Caco-2 (cell line): ENCODE data around the gene ERBB4. TPM values are rescaled to one million over a fixed set of nuclear protein-coding genes. Genes with fewer than 3 reads are reported as not detected.

Experiments
- BruUV-seq: library from RNA; stranded (reverse); fragments of 400-500 nt; replicated peaks from 2 replicates; lab custom pipeline; 2021; lab: Mats Ljungman, UMichigan
- CTCF ChIA-PET: fragments of 300-600 bp; sonication (Branson Sonifier 250); formaldehyde crosslinking; loops from one replicate; lab custom pipeline; 2022; ENCODE audit warnings: antibody characterized with exemption; lab: Charles Lee
- POLR2A ChIA-PET: fragments of 300-600 bp; sonication (Branson Sonifier 250); formaldehyde crosslinking; loops from one replicate; lab custom pipeline; 2022; ENCODE audit warnings: antibody characterized with exemption; lab: Charles Lee
- DNase-seq, 2 experiments: peaks; one replicate each; pipeline versions ENCODE4 v3.0.0 to v3.0.0-alpha.2; 2020 to 2022
- H3K27me3 ChIP-seq: replicated peaks from 2 replicates; pipeline ENCODE4 v1.6.0; 2011; ENCODE audit warnings: low read length; ENCODE audit not compliant: control insufficient read depth, insufficient read depth
- H3K36me3 ChIP-seq: 2 replicates; pipeline ENCODE4 v1.5.1; 2011; ENCODE audit warnings: low read length; ENCODE audit not compliant: control insufficient read depth, insufficient read depth
- H3K4me1 ChIP-seq: fragments of 250-450 bp; sonication (Bioruptor Pico); 2 replicates; pipeline ENCODE4 v1.5.1; 2020; ENCODE audit warnings: mild to moderate bottlenecking
- H3K4me3 ChIP-seq: 2 replicates; pipeline ENCODE4 v1.5.1; 2011; ENCODE audit warnings: low read depth, mild to moderate bottlenecking, control low read depth, low read length
- H3K9me3 ChIP-seq: fragments of 250-450 bp; sonication (Bioruptor Pico); 2 replicates; pipeline ENCODE4 v1.5.1; 2020; ENCODE audit warnings: mild to moderate bottlenecking, moderate library complexity
- H3K27ac Mint-ChIP-seq: one replicate; pipeline ENCODE4 v1.8.0; 2022; ENCODE audit warnings: mixed read lengths; ENCODE audit not compliant: unreplicated experiment
- H3K27me3 Mint-ChIP-seq: one replicate; pipeline ENCODE4 v1.8.0; 2022; ENCODE audit warnings: mixed read lengths; ENCODE audit not compliant: insufficient read depth, unreplicated experiment
- H3K36me3 Mint-ChIP-seq: one replicate; pipeline ENCODE4 v1.8.0; 2022; ENCODE audit warnings: mild to moderate bottlenecking, mixed read lengths; ENCODE audit not compliant: insufficient read depth, unreplicated experiment
- H3K4me1 Mint-ChIP-seq: one replicate; pipeline ENCODE4 v1.8.0; 2022; ENCODE audit warnings: low read depth, mixed read lengths; ENCODE audit not compliant: unreplicated experiment
- H3K4me3 Mint-ChIP-seq: one replicate; pipeline ENCODE4 v1.8.0; 2022; ENCODE audit warnings: mild to moderate bottlenecking, moderate library complexity, mixed read lengths; ENCODE audit not compliant: unreplicated experiment
- H3K9me3 Mint-ChIP-seq: one replicate; pipeline ENCODE4 v1.8.0; 2022; ENCODE audit warnings: mixed read lengths; ENCODE audit not compliant: unreplicated experiment
- intact Hi-C: fragments of 100-400 bp; cut with micrococcal nuclease; formaldehyde crosslinking; loops from one replicate; pipeline ENCODE4 v1.10.0; 2022; ENCODE audit not compliant: unreplicated experiment
- total RNA-seq: library from RNA; stranded (reverse); gene quantifications from 2 replicates; pipeline ENCODE4 v1.2.3, GENCODE V29; 2022
- TF ChIP-seq, protein P1 (sequence below), 2 experiments: fragments of 200-600 bp in 1 of 2; IDR thresholded peaks; 1 replicate in 1 of 2; 2 replicates in 1 of 2; pipeline versions ENCODE4 v1.5.1 to v1.8.0; 2011 to 2022; ENCODE audit warnings: antibody characterized with exemption in 1 of 2, control low read depth in 1 of 2, inconsistent platforms in 1 of 2, low read depth in 1 of 2, low read length in 1 of 2, mild to moderate bottlenecking in 1 of 2, moderate library complexity in 1 of 2; ENCODE audit not compliant: insufficient read depth in 1 of 2, severe bottlenecking in 1 of 2, unreplicated experiment in 1 of 2

Gene ERBB4
- total RNA-seq, 1 experiment from 2014 or later = not detected

DNA sequence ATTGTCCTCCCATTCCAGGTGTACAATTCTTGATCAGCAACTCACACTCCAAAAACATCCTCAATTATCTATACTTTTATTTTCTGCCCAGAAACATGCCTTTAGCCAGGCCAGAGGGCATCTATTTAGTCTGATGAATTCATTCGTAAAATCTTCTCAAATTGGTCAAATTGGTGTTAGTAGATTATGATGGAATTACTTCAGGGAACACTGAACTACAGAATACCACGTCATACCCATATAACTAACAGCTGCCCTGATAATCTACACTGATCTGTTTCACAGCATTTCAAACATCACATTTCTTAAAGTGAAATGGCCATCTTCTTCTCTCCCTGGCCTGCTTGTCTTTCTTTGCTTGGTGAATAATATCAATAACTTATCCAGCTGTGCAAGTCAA, 1140.8 kb downstream of the ERBB4 start:
- intact Hi-C loops = no loop called here
- no peaks in the 10 kb centered on the region for H3K9me3 Mint-ChIP-seq
- TF ChIP-seq, protein P1, sequence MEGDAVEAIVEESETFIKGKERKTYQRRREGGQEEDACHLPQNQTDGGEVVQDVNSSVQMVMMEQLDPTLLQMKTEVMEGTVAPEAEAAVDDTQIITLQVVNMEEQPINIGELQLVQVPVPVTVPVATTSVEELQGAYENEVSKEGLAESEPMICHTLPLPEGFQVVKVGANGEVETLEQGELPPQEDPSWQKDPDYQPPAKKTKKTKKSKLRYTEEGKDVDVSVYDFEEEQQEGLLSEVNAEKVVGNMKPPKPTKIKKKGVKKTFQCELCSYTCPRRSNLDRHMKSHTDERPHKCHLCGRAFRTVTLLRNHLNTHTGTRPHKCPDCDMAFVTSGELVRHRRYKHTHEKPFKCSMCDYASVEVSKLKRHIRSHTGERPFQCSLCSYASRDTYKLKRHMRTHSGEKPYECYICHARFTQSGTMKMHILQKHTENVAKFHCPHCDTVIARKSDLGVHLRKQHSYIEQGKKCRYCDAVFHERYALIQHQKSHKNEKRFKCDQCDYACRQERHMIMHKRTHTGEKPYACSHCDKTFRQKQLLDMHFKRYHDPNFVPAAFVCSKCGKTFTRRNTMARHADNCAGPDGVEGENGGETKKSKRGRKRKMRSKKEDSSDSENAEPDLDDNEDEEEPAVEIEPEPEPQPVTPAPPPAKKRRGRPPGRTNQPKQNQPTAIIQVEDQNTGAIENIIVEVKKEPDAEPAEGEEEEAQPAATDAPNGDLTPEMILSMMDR (IDR thresholded peaks at IDR 0.05; ENCODE audit: insufficient read depth in 1 of 2, low read depth in 1 of 2, low read length in 1 of 2, severe bottlenecking in 1 of 2, unreplicated experiment in 1 of 2) = no peak
- Histone ChIP-seq H3K9me3 (no peaks in the 10 kb centered on the region), H3K4me3 (no peak overlapping the region), H3K36me3 (no peaks in the 10 kb centered on the region), H3K27me3 (no peaks in the 10 kb centered on the region), H3K4me1 (no peaks in the 10 kb centered on the region)
- DNase-seq = no peak
- peaks cover 5% of the 10 kb centered on the region for H3K4me1 Mint-ChIP-seq
- no peaks in the 10 kb centered on the region for H3K27me3 Mint-ChIP-seq
- no peaks in the 10 kb centered on the region for H3K36me3 Mint-ChIP-seq
- ChIA-PET CTCF (no interaction called here), POLR2A (no interaction called here)
- no peak overlapping the region for H3K27ac Mint-ChIP-seq
- BruUV-seq = no TSS peak
- H3K4me3 Mint-ChIP-seq = no peak overlapping the region

DNA sequence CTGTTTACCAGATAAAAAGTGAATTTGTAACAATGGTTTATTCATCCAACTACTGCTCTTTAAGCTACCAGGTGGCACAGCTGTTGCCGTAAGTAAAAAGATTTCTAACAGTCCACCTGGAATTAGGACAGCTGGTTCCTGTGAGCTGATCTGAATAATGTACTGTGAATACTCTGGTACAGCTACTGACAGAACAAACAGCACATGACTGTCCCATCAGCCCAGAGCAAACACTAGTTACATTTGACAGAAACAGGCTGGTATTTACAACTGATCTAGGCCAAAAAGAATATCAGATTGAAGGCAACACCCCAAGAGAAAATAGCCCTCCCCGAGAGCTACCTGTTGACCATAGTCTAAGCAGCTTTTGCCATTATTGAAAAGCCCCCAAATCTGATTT, 1141.8 kb downstream of the ERBB4 start:
- no peaks in the 10 kb centered on the region for H3K27me3 ChIP-seq
- H3K4me1 ChIP-seq = no peaks in the 10 kb centered on the region
- H3K27me3 Mint-ChIP-seq = no peaks in the 10 kb centered on the region
- BruUV-seq = no TSS peak
- no peak overlapping the region for H3K4me3 ChIP-seq
- intact Hi-C loops = no loop called here
- H3K9me3 ChIP-seq = no peaks in the 10 kb centered on the region
- DNase-seq = no peak
- ChIA-PET CTCF (no interaction called here), POLR2A (no interaction called here)
- H3K4me1 Mint-ChIP-seq = peaks cover 5% of the 10 kb centered on the region
- H3K9me3 Mint-ChIP-seq = no peaks in the 10 kb centered on the region
- H3K4me3 Mint-ChIP-seq = no peak overlapping the region
- TF ChIP-seq, protein P1 (IDR thresholded peaks at IDR 0.05; ENCODE audit: insufficient read depth in 1 of 2, low read depth in 1 of 2, low read length in 1 of 2, severe bottlenecking in 1 of 2, unreplicated experiment in 1 of 2) = no peak
- H3K36me3 Mint-ChIP-seq = no peaks in the 10 kb centered on the region
- H3K36me3 ChIP-seq = no peaks in the 10 kb centered on the region
- no peak overlapping the region for H3K27ac Mint-ChIP-seq

DNA sequence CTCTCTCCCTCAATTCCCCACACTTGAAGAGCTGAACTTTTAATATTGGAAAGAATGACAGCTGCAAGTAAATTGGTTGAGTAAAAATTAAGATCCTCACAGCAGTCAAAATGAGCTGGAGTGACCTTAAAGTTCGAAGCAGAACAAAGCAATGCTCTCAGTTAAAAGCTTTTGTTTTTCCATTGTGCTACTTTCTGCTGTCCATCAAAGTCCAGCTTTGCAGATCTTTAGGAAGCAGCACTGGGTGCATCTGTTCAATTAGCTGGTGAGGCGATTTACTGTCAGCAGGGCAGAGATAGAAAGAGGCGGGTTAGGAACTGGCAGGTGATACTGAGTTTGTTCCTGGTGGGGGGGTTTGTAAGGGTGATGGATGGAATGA, 1147.4 kb downstream of the ERBB4 start:
- ChIA-PET POLR2A (interaction anchor here (0.6 kb wide), 1 partner anchor 1388 kb away, joined by 3 read pairs; no protein-coding TSS in a partner anchor), CTCF (no interaction called here)
- Mint-ChIP-seq H3K4me3 (no peak overlapping the region), H3K27ac (no peak overlapping the region), H3K27me3 (no peaks in the 10 kb centered on the region), H3K4me1 (no peaks in the 10 kb centered on the region), H3K36me3 (no peaks in the 10 kb centered on the region), H3K9me3 (no peaks in the 10 kb centered on the region)
- Histone ChIP-seq H3K4me1 (no peaks in the 10 kb centered on the region), H3K36me3 (no peaks in the 10 kb centered on the region), H3K4me3 (no peak overlapping the region), H3K27me3 (no peaks in the 10 kb centered on the region), H3K9me3 (no peaks in the 10 kb centered on the region)
- intact Hi-C loops = no loop called here
- no peak for DNase-seq
- no TSS peak for BruUV-seq
- TF ChIP-seq, protein P1 (IDR thresholded peaks at IDR 0.05; ENCODE audit: insufficient read depth in 1 of 2, low read depth in 1 of 2, low read length in 1 of 2, severe bottlenecking in 1 of 2, unreplicated experiment in 1 of 2) = no peak
